ENCODE results near the gene DLST.

The DLST gene

DNA sequence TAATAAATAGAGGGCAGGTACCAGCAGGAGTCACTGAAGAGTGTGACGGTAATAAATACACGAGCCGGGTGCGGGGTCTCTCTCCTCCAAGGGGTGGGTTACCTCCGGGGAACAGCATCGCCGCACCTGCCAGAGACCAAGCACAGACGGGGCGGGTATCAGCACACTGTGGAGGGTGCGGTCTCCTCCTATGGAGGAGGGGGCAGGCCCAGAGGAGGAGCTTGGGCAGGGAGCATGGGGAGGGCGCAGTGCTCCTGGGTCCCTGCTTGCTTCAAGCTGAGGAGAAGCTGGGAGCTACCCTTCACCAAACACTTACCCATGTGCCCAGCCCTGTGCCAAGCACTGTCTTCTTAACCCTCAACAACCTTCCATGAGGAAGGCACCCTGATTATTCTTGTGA lies 60.9 kb downstream of the DLST start:
- DNase-seq (ENCODE audit: low read depth): peak; percentile 56
- TF ChIP-seq MYC (IDR thresholded peaks at IDR 0.05; ENCODE audit: low read depth, low read length): no peak
- TF ChIP-seq, protein P1, sequence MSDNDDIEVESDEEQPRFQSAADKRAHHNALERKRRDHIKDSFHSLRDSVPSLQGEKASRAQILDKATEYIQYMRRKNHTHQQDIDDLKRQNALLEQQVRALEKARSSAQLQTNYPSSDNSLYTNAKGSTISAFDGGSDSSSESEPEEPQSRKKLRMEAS (IDR thresholded peaks at IDR 0.05; ENCODE audit: low read depth, low read length): no peak
- TF ChIP-seq, protein P2, sequence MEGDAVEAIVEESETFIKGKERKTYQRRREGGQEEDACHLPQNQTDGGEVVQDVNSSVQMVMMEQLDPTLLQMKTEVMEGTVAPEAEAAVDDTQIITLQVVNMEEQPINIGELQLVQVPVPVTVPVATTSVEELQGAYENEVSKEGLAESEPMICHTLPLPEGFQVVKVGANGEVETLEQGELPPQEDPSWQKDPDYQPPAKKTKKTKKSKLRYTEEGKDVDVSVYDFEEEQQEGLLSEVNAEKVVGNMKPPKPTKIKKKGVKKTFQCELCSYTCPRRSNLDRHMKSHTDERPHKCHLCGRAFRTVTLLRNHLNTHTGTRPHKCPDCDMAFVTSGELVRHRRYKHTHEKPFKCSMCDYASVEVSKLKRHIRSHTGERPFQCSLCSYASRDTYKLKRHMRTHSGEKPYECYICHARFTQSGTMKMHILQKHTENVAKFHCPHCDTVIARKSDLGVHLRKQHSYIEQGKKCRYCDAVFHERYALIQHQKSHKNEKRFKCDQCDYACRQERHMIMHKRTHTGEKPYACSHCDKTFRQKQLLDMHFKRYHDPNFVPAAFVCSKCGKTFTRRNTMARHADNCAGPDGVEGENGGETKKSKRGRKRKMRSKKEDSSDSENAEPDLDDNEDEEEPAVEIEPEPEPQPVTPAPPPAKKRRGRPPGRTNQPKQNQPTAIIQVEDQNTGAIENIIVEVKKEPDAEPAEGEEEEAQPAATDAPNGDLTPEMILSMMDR (IDR thresholded peaks at IDR 0.05; ENCODE audit: low read depth, low read length): no peak
- no peak for TF ChIP-seq POLR2A (IDR thresholded peaks at IDR 0.05; ENCODE audit: extremely low read depth, insufficient read length)
- peak overlapping the region; percentile 32 for H3K4me3 ChIP-seq (ENCODE audit: low read depth, low read length)

DNA sequence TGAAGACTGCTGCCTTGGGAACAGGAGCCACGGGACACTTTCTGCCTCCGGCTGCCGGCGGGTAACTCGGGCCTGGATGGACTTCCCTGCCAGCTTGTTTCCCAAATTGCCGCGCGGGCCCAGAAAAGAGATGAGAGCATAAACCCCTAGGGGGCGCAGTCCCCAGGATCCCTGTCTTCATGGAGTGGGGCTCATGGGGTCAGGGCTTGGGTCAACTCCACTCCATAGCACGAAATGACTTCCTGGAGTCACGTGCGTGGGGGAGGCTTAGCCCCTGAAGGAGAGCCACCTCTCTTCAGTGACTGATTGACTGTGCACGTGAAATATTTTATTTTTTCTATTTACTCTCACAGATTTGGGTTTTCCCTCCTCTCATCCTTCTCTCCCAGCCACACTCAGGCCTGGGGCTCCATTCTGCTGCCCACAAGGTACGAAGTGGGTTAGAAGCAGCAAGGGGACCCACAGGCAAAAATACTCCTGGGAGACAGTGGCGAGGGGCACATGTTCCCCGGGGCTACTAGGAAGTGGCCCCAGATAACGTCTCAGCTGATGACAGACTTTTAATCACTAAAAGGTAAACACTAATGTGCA lies 63.6 kb downstream of the DLST start:
- H3K4me3 ChIP-seq (ENCODE audit: low read depth, low read length): no peak overlapping the region
- TF ChIP-seq, protein P2 (IDR thresholded peaks at IDR 0.05; ENCODE audit: low read depth, low read length): peak; percentile 53
- TF ChIP-seq, protein P1 (IDR thresholded peaks at IDR 0.05; ENCODE audit: low read depth, low read length): no peak
- peak; percentile 60 for DNase-seq (ENCODE audit: low read depth)

DNA sequence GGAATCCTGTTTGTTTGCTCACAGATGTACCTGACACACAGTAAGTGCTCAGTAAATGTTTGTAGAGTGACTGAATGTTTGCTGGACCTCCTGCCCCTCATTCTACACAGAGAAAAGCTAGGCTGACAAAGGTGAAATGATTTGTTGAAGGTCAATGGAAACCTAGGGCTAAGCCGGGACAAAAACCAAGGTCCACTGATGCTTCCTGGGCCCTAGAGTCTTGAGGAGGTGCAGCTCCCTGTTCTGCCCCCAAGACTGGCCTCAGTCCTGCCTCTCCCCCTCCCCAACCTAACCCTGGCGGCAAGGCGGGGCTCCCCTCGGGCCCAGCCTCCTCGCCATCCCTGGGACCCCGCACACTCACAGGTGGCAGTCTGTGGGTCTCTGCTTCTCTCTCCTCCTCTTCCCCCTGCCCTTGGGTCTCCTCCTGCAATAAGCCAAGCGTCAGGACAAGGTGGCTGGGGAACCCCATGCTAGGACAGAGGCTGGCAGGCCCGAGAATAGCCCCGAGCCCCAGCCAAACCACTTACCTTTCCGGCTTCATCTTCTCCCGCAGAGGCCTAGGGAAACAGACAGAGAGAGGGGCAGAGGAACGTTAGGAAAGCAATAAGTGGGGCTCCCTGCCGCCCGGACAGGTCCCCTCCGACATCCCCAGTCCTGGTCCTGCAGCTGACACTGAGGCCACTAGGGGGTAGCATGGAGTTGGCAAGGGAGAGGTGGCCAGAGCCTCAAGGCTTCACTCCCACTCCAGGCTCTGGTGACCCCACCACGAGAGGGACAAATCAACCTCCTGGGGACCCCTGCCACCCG lies 64.3 kb downstream of the DLST start:
- no peak overlapping the region for H3K4me3 ChIP-seq (ENCODE audit: low read depth, low read length)
- TF ChIP-seq, protein P1 (IDR thresholded peaks at IDR 0.05; ENCODE audit: low read depth, low read length): peak; percentile 54; the same call in 1 of the 2 replicates
- TF ChIP-seq, protein P2 (IDR thresholded peaks at IDR 0.05; ENCODE audit: low read depth, low read length): peak; percentile 91
- no peak for TF ChIP-seq POLR2A (IDR thresholded peaks at IDR 0.05; ENCODE audit: extremely low read depth, insufficient read length)
- DNase-seq (ENCODE audit: low read depth): peak; percentile 78

DNA sequence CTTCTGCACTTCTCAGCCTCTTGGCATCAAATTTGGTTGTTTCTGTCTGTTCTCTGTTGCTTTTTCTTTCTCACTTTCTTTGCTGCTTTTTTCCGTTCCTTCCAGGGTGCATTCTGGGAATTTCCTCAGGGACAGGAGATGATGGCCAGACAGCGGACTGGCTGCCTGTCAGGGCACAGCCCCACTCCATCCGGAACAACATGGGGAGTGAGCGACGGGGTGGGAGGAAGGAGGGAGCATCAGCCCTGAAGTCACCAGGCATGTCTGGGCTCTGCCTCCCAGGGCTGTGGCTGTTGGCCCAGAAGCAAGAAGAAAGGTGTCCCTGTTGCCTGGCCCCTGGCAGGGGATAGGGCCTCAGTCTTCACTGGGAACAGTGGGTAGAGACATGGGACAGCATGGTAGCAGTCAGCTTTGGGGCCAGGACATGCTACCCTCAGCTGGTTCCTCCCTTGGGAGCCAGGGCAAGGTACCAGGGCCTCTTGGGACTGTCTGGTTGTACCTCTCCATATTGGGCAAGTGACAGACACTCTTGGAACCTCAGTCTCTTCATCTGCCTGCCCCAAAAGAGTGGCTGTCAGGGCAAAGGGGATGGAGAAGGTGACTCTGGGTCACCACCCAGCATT lies 65.1 kb downstream of the DLST start:
- TF ChIP-seq POLR2A (IDR thresholded peaks at IDR 0.05; ENCODE audit: extremely low read depth, insufficient read length) (no peak), MYC (IDR thresholded peaks at IDR 0.05; ENCODE audit: low read depth, low read length) (no peak)
- TF ChIP-seq, protein P2 (IDR thresholded peaks at IDR 0.05; ENCODE audit: low read depth, low read length): no peak
- TF ChIP-seq, protein P1 (IDR thresholded peaks at IDR 0.05; ENCODE audit: low read depth, low read length): no peak
- DNase-seq (ENCODE audit: low read depth): no peak
- H3K4me3 ChIP-seq (ENCODE audit: low read depth, low read length): no peak overlapping the region

DNA sequence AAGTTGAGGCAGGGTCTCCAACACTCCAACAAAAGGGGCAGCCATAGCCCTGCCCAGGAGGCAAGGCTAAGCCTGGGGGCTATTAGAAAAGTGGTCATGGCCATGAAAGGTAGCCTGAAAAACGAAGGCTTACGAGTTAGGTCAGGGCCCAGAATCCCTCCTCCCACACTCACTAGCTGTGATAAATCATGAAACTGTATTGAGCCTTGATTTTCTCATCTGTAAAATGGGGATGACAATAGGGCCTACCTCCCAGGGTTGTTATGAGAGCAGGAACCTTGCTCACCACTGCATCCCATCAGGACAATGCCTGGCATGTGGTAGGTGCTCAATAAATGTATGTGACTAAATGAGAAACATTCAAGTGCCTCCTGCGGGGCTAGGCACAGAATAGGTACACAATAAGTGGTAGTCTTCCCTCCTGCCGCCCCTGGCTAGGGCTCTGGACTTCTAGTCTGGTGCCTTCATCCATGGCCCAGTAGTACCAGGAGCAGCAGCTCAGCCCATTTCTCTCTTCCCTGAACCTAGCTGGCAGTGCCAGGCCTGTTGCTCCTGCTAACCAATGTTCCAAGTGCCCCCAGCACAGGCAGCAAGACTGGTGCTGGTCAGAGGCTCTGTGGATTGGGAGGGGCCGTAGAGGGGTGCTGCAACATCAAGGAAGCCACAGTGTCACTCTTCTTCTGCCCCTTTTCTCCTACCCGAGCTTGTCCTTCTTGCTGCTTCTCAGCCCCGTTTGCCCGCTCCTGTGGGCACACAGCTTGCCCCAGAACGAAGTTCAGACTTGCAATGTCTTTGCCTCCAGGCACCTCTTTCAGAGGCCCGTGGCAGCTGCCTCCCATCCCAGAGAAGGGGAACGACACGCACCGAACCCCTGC lies 65.9 kb downstream of the DLST start:
- H3K4me3 ChIP-seq (ENCODE audit: low read depth, low read length): no peak overlapping the region
- TF ChIP-seq, protein P1 (IDR thresholded peaks at IDR 0.05; ENCODE audit: low read depth, low read length): no peak
- TF ChIP-seq POLR2A (IDR thresholded peaks at IDR 0.05; ENCODE audit: extremely low read depth, insufficient read length): no peak
- no peak for TF ChIP-seq MYC (IDR thresholded peaks at IDR 0.05; ENCODE audit: low read depth, low read length)
- TF ChIP-seq, protein P2 (IDR thresholded peaks at IDR 0.05; ENCODE audit: low read depth, low read length): no peak
- DNase-seq (ENCODE audit: low read depth): no peak

Measured in NB4 (cell line).